A549 (cell line): Measurements from ENCODE around the gene GNA12. TPM values are rescaled to one million over a fixed set of nuclear protein-coding genes. Genes with fewer than 3 reads are reported as not detected.

Source experiments
- ATAC-seq, 2 experiments: fragments of 200-7000 bp in 1 of 2; fragments of >200 bp in 1 of 2; cut with Nextera tagmentation in 1 of 2; cut with Tn5 transposase in 1 of 2; 3 replicates each; pipeline versions ENCODE4 v1.8.0 to v1.9.1; 2018 to 2020; ENCODE audit warnings: mild to moderate bottlenecking in 1 of 2, moderate library complexity in 1 of 2
- CTCF ChIA-PET: fragments of 300-600 bp; sonication (Branson Sonifier 250); formaldehyde crosslinking; extraction: SDS; loops from one replicate; lab custom pipeline; 2021; ENCODE audit warnings: antibody characterized with exemption, inconsistent platforms; lab: Yijun Ruan, JAX
- POLR2A ChIA-PET: fragments of 350-600 bp; formaldehyde crosslinking; extraction: SDS; loops from one replicate; lab custom pipeline; 2021; ENCODE audit warnings: antibody characterized with exemption, inconsistent platforms; lab: Yijun Ruan, JAX
- DNase-seq, 2 experiments: peaks; one replicate each; pipeline versions ENCODE4 v3.0.0 to v3.0.0-alpha.2; 2011 to 2016; ENCODE audit warnings: low read depth in 1 of 2, low spot score in 1 of 2
- FAIRE-seq: peaks from 2 replicates; lab custom pipeline; 2011; peaks lifted over from hg19 to GRCh38; lab: Jason Lieb, UNC
- H3K27ac ChIP-seq, 2 experiments: fragments of >200 bp; sonication (Bioruptor Twin); formaldehyde crosslinking; 3 replicates each; pipeline ENCODE4 v1.5.1; 2016 to 2017
- H3K4me1 ChIP-seq: fragments of >200 bp; sonication (Bioruptor Twin); formaldehyde crosslinking; 3 replicates; pipeline ENCODE4 v1.6.1; 2016
- H3K4me2 ChIP-seq: fragments of >200 bp; sonication (Bioruptor Twin); formaldehyde crosslinking; 3 replicates; pipeline ENCODE4 v1.6.1; 2016
- H3K4me3 ChIP-seq: fragments of >200 bp; sonication (Bioruptor Twin); formaldehyde crosslinking; 3 replicates; pipeline ENCODE4 v1.5.1; 2016
- H3K9me3 ChIP-seq: fragments of >200 bp; sonication (Bioruptor Twin); formaldehyde crosslinking; 3 replicates; pipeline ENCODE4 v1.6.1; 2016
- BHLHE40 ChIP-seq: IDR thresholded peaks from 2 replicates; pipeline ENCODE4 v1.6.1; 2012; ENCODE audit warnings: low read depth, low read length, inconsistent platforms
- EP300 ChIP-seq, 2 experiments: fragments of >200 bp; sonication (Bioruptor Twin); formaldehyde crosslinking; IDR thresholded peaks; 2 replicates in 1 of 2; 3 replicates in 1 of 2; pipeline ENCODE4 v1.6.1; 2016 to 2017
- ESRRA ChIP-seq: fragments of 150-350 bp; IDR thresholded peaks from 2 replicates; pipeline ENCODE4 v1.6.1; 2014; ENCODE audit warnings: mild to moderate bottlenecking, low read length, borderline replicate concordance
- FOXS1 ChIP-seq: fragments of 250-450 bp; sonication (Bioruptor Pico); IDR thresholded peaks from 2 replicates; pipeline ENCODE4 v1.5.0; 2020; ENCODE audit warnings: mild to moderate bottlenecking, moderate library complexity
- HEYL ChIP-seq: fragments of 250-450 bp; sonication (Bioruptor Pico); IDR thresholded peaks from 2 replicates; pipeline ENCODE4 v1.8.0; 2021; ENCODE audit warnings: mild to moderate bottlenecking, moderate library complexity
- HOXA7 ChIP-seq: fragments of 250-450 bp; sonication (Bioruptor Pico); IDR thresholded peaks from 2 replicates; pipeline ENCODE4 v1.5.0; 2020; ENCODE audit warnings: mild to moderate bottlenecking, moderate library complexity
- HOXB5 ChIP-seq: fragments of 250-450 bp; sonication (Bioruptor Pico); IDR thresholded peaks from 2 replicates; pipeline ENCODE4 v1.5.0; 2020; ENCODE audit warnings: mild to moderate bottlenecking, moderate library complexity
- JUN ChIP-seq, 2 experiments: fragments of >200 bp; sonication (Bioruptor Twin); formaldehyde crosslinking; IDR thresholded peaks; 2 replicates in 1 of 2; 3 replicates in 1 of 2; pipeline ENCODE4 v1.6.1; 2016 to 2017
- KDM1A ChIP-seq: fragments of 200-600 bp; sonication (generic); IDR thresholded peaks from 2 replicates; pipeline ENCODE4 v1.6.1; 2016; ENCODE audit warnings: low read depth, mild to moderate bottlenecking
- MAFK ChIP-seq: fragments of 450-650 bp; IDR thresholded peaks from 2 replicates; pipeline ENCODE4 v1.6.1; 2014; ENCODE audit not compliant: partially characterized antibody
- MAZ ChIP-seq: fragments of 150-350 bp; IDR thresholded peaks from 2 replicates; pipeline ENCODE4 v1.6.1; 2014; ENCODE audit warnings: antibody characterized with exemption, low read depth, low read length, borderline replicate concordance
- MYC ChIP-seq: IDR thresholded peaks from 2 replicates; pipeline ENCODE4 v1.6.1; 2012; ENCODE audit warnings: mild to moderate bottlenecking, inconsistent platforms, low read length, improper control_type of control experiment, borderline replicate concordance
- NFE2L2 ChIP-seq: fragments of 150-350 bp; conservative IDR thresholded peaks from 2 replicates; pipeline ENCODE4 v1.6.1; 2014; ENCODE audit warnings: low read length
- NPAS2 ChIP-seq: fragments of 250-450 bp; sonication (Bioruptor Pico); IDR thresholded peaks from 2 replicates; pipeline ENCODE4 v1.8.0; 2022; ENCODE audit warnings: mild to moderate bottlenecking, moderate library complexity, borderline replicate concordance
- PHF8 ChIP-seq: fragments of 200-600 bp; sonication (generic); IDR thresholded peaks from 2 replicates; pipeline ENCODE4 v1.6.1; 2016; ENCODE audit warnings: low read depth, mild to moderate bottlenecking, antibody characterized with exemption, moderate library complexity, borderline replicate concordance
- POLR2AphosphoS2 ChIP-seq: conservative IDR thresholded peaks from 2 replicates; pipeline ENCODE4 v1.6.1; 2012; ENCODE audit warnings: low read length, improper control_type of control experiment, inconsistent platforms
- RARB ChIP-seq: fragments of 250-450 bp; sonication (Bioruptor Pico); IDR thresholded peaks from 2 replicates; pipeline ENCODE4 v1.8.0; 2021; ENCODE audit warnings: mild to moderate bottlenecking, moderate library complexity
- RFX5 ChIP-seq: fragments of 450-650 bp; IDR thresholded peaks from 2 replicates; pipeline ENCODE4 v1.7.1; 2014; ENCODE audit warnings: antibody characterized with exemption, mild to moderate bottlenecking, moderate library complexity
- RNF2 ChIP-seq: fragments of 200-600 bp; sonication (generic); IDR thresholded peaks from 2 replicates; pipeline ENCODE4 v1.6.1; 2016; ENCODE audit warnings: low read depth, mild to moderate bottlenecking, antibody characterized with exemption, moderate library complexity, borderline replicate concordance
- SMC3 ChIP-seq: fragments of >200 bp; sonication (Bioruptor Twin); formaldehyde crosslinking; IDR thresholded peaks from 3 replicates; pipeline ENCODE4 v1.6.1; 2018; ENCODE audit warnings: inconsistent platforms
- SREBF2 ChIP-seq: fragments of 450-650 bp; IDR thresholded peaks from 2 replicates; pipeline ENCODE4 v1.6.1; 2014; ENCODE audit warnings: mild to moderate bottlenecking, moderate library complexity
- ZC3H11A ChIP-seq: fragments of 450-650 bp; IDR thresholded peaks from 2 replicates; pipeline ENCODE4 v1.6.1; 2014; ENCODE audit warnings: antibody characterized with exemption, mild to moderate bottlenecking
- ZFP36 ChIP-seq: fragments of 450-650 bp; IDR thresholded peaks from 2 replicates; pipeline ENCODE4 v1.6.1; 2014; ENCODE audit warnings: borderline replicate concordance; ENCODE audit not compliant: partially characterized antibody
- WGBS: methylation state at CpG from one replicate; pipeline ENCODE4 v1.1.6; 2017; ENCODE audit errors: missing lambda C conversion rate; 5-methylcytosine and 5-hydroxymethylcytosine counted together
- polyA plus RNA-seq, 4 experiments: library from polyadenylated mRNA; depleted of rRNA in 3 of 4; stranded (reverse); fragments of >200 nt; fragmentation: RNase III in 1 of 4; extraction: RNeasy Plus Mini Kit Qiagen cat#74134 plus additional on column Dnase treatment in 1 of 4; gene quantifications; 2 replicates in 3 of 4; 3 replicates in 1 of 4; pipeline ENCODE4 v1.2.3, GENCODE V29; 2011 to 2017
- TF ChIP-seq, protein P1 (sequence below): fragments of 450-650 bp; IDR thresholded peaks from 2 replicates; pipeline ENCODE4 v1.6.1; 2014; ENCODE audit warnings: antibody characterized with exemption
- TF ChIP-seq, protein P2 (sequence below): fragments of 150-350 bp; IDR thresholded peaks from 2 replicates; pipeline ENCODE4 v1.6.1; 2014; ENCODE audit warnings: low read depth, mild to moderate bottlenecking, low read length
- TF ChIP-seq, protein P3 (sequence below): fragments of >200 bp; sonication (Bioruptor Twin); formaldehyde crosslinking; IDR thresholded peaks from 2 replicates; pipeline ENCODE4 v1.6.1; 2016

GNA12 gene
- polyA plus RNA-seq, 2 of the 4 experiments (the other 2 are of a cell fraction): 33.0 to 43.7 TPM

DNA sequence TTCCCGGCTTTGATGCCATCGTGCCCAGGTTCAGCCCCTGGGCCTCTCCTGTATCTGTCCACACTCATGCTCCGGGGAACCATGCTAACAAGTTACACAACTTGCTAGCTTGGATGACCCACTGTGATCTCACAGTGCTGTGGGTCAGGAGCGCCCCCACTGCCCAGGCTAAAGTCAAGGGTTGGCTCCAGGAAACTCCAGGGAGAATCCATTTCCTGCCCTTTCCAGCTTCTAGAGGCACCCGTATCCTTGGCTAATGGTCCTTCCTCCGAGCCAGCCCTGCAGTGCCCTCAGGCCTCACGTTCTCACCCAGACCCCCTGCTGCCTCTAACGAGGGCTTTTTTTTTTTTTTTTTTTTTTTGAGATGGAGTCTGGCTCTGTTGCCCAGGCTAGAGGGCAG is 136.6 kb downstream of the GNA12 start:
- no peak for ATAC-seq
- FAIRE-seq: no peak
- CTCF ChIA-PET: interaction anchor here (1.7 to 2.7 kb wide), 2 partner anchors 26 to 104 kb away, joined by 5 to 14 read pairs; no protein-coding TSS in a partner anchor

DNA sequence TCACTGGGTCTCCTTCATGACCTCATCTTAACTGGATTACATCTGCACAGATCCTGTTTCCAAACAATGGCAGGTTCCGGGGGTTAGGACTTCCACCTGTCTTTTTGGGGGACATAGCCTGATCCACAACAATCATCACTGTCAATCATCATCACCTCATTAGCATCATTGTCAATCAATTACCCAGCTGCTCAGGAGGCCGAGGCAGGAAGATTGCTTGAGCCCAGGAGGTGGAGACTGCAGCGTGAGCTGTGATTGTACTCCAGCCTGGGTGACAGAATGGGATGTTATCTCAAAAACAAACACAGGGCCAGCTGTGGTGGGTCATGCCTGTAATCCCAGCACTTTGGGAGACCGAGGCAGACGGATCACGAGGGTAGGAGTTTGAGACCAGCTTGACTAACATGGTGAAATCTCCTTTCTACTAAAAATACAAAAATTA is 137.4 kb downstream of the GNA12 start:
- ChIA-PET CTCF (interaction anchor here (1.2 to 2.7 kb wide), 5 partner anchors 10 to 1128 kb away, joined by 3 to 14 read pairs (median 3); no protein-coding TSS in a partner anchor), POLR2A (no interaction called here)
- Histone ChIP-seq H3K9me3 (no peaks in the 10 kb centered on the region), H3K4me3 (no peak overlapping the region), H3K27ac (no peak overlapping the region), H3K4me1 (no peaks in the 10 kb centered on the region), H3K4me2 (no peak overlapping the region)
- ATAC-seq (no peak), FAIRE-seq (no peak), DNase-seq (no peak)
- WGBS: 68% methylated on average over 6 of the region's 6 CpGs
- TF ChIP-seq PHF8: no peak
- no peak for TF ChIP-seq RFX5
- TF ChIP-seq, protein P1, sequence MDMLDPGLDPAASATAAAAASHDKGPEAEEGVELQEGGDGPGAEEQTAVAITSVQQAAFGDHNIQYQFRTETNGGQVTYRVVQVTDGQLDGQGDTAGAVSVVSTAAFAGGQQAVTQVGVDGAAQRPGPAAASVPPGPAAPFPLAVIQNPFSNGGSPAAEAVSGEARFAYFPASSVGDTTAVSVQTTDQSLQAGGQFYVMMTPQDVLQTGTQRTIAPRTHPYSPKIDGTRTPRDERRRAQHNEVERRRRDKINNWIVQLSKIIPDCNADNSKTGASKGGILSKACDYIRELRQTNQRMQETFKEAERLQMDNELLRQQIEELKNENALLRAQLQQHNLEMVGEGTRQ: no peak
- TF ChIP-seq RARB (CRISPR knock-in tag): no peak
- TF ChIP-seq EP300 (IDR thresholded peaks at IDR 0.05): no peak
- no peak for TF ChIP-seq NFE2L2
- TF ChIP-seq ZFP36: no peak
- no peak for TF ChIP-seq MYC
- no peak for TF ChIP-seq BHLHE40
- TF ChIP-seq POLR2AphosphoS2: no peak
- TF ChIP-seq MAZ: no peak
- no peak for TF ChIP-seq MAFK
- TF ChIP-seq HEYL (CRISPR knock-in tag): no peak
- no peak for TF ChIP-seq HOXB5 (CRISPR knock-in tag)
- no peak for TF ChIP-seq SREBF2
- TF ChIP-seq, protein P2, sequence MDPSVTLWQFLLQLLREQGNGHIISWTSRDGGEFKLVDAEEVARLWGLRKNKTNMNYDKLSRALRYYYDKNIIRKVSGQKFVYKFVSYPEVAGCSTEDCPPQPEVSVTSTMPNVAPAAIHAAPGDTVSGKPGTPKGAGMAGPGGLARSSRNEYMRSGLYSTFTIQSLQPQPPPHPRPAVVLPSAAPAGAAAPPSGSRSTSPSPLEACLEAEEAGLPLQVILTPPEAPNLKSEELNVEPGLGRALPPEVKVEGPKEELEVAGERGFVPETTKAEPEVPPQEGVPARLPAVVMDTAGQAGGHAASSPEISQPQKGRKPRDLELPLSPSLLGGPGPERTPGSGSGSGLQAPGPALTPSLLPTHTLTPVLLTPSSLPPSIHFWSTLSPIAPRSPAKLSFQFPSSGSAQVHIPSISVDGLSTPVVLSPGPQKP: no peak
- no peak for TF ChIP-seq JUN (IDR thresholded peaks at IDR 0.05)
- no peak for TF ChIP-seq ZC3H11A
- no peak for TF ChIP-seq FOXS1 (CRISPR knock-in tag)

More for the DNA sequence above, 136.6 kb downstream of the GNA12 start:
- TF ChIP-seq HEYL (CRISPR knock-in tag) (no peak), POLR2AphosphoS2 (no peak), HOXA7 (no peak), SMC3 (no peak), RNF2 (no peak), NPAS2 (CRISPR knock-in tag) (no peak), KDM1A (no peak), ESRRA (no peak)
- TF ChIP-seq, protein P3, sequence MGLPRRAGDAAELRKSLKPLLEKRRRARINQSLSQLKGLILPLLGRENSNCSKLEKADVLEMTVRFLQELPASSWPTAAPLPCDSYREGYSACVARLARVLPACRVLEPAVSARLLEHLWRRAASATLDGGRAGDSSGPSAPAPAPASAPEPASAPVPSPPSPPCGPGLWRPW: no peak
- no peak for DNase-seq
- WGBS: 72% methylated on average over 8 of the region's 8 CpGs
- POLR2A ChIA-PET: no interaction called here
- no peak overlapping the region for H3K27ac ChIP-seq
- no peaks in the 10 kb centered on the region for H3K9me3 ChIP-seq
- no peak overlapping the region for H3K4me3 ChIP-seq
- H3K4me2 ChIP-seq: no peak overlapping the region
- H3K4me1 ChIP-seq: no peaks in the 10 kb centered on the region
